Measurements from ENCODE around the gene KCNMA1. TPM values are rescaled to one million over a fixed set of nuclear protein-coding genes. Genes with fewer than 3 reads are reported as not detected.

KCNMA1 gene
- total and polyA plus RNA-seq, 4 experiments from 2014 or later = 0.26 TPM; not detected in 3

GRCh38 chr10:77101341-77101740 lies 536.3 kb downstream of the KCNMA1 start:
- H3K9me3 ChIP-seq (ENCODE audit: control insufficient read depth in 1 of 2, low read length in 2 of 2) = no peaks in the 10 kb centered on the region
- no peak overlapping the region for H3K27ac ChIP-seq (ENCODE audit: low read depth, low read length)
- no peak overlapping the region for H3K4me3 ChIP-seq (ENCODE audit: low read length in 2 of 2)
- no peak overlapping the region for H3K27ac Mint-ChIP-seq
- ChIA-PET CTCF (ENCODE audit: partially characterized antibody) (interaction anchor here (2.6 kb wide), 1 partner anchor 9 kb away, joined by 9 read pairs; no protein-coding TSS in a partner anchor), POLR2A (ENCODE audit: partially characterized antibody) (no interaction called here)
- H3K27me3 Mint-ChIP-seq = peaks cover 1% of the 10 kb centered on the region in 2 donors
- H3K4me3 Mint-ChIP-seq = no peak overlapping the region
- no peaks in the 10 kb centered on the region for H3K27me3 ChIP-seq (ENCODE audit: insufficient read depth, low read length)
- no peak for DNase-seq
- H3K9me3 Mint-ChIP-seq = peaks cover 0 to 3% (median 0%) of the 10 kb centered on the region in 8 donors
- intact Hi-C loops (cut with micrococcal nuclease) = no loop called here
- H3K36me3 Mint-ChIP-seq = no peaks in the 10 kb centered on the region
- no peaks in the 10 kb centered on the region for H3K4me1 ChIP-seq (ENCODE audit: insufficient read depth, low read length)
- H3K36me3 ChIP-seq (ENCODE audit: insufficient read depth, low read length) = no peaks in the 10 kb centered on the region
- no peaks in the 10 kb centered on the region for H3K4me1 Mint-ChIP-seq

- ChIA-PET CTCF (ENCODE audit: partially characterized antibody) (interaction anchor here (2.6 kb wide), 1 partner anchor 11 kb away, joined by 9 read pairs; no protein-coding TSS in a partner anchor), POLR2A (ENCODE audit: partially characterized antibody) (no interaction called here)
- Mint-ChIP-seq H3K9me3 (peaks cover 0 to 2% (median 0%) of the 10 kb centered on the region in 8 donors), H3K36me3 (no peaks in the 10 kb centered on the region), H3K27ac (no peak overlapping the region), H3K27me3 (peaks cover 1% of the 10 kb centered on the region in 2 donors), H3K4me1 (no peaks in the 10 kb centered on the region), H3K4me3 (no peak overlapping the region)
- H3K9me3 ChIP-seq (ENCODE audit: control insufficient read depth in 1 of 2, low read length in 2 of 2) = no peaks in the 10 kb centered on the region
- H3K27ac ChIP-seq (ENCODE audit: low read depth, low read length) = no peak overlapping the region
- intact Hi-C loops (cut with micrococcal nuclease) = no loop called here
- H3K36me3 ChIP-seq (ENCODE audit: insufficient read depth, low read length) = no peaks in the 10 kb centered on the region
- DNase-seq = no peak
- no peaks in the 10 kb centered on the region for H3K27me3 ChIP-seq (ENCODE audit: insufficient read depth, low read length)
- no peaks in the 10 kb centered on the region for H3K4me1 ChIP-seq (ENCODE audit: insufficient read depth, low read length)
- no peak overlapping the region for H3K4me3 ChIP-seq (ENCODE audit: low read length in 2 of 2)
Observed at GRCh38 chr10:77099136-77099535, 538.5 kb downstream of the KCNMA1 start.

GRCh38 chr10:77097625-77098024 lies 540.0 kb downstream of the KCNMA1 start:
- H3K4me3 Mint-ChIP-seq = no peak overlapping the region
- peaks cover 0 to 1% of the 10 kb centered on the region in 2 donors for H3K27me3 Mint-ChIP-seq
- Histone ChIP-seq H3K27me3 (ENCODE audit: insufficient read depth, low read length) (no peaks in the 10 kb centered on the region), H3K4me1 (ENCODE audit: insufficient read depth, low read length) (no peaks in the 10 kb centered on the region), H3K36me3 (ENCODE audit: insufficient read depth, low read length) (no peaks in the 10 kb centered on the region), H3K9me3 (ENCODE audit: control insufficient read depth in 1 of 2, low read length in 2 of 2) (no peaks in the 10 kb centered on the region), H3K4me3 (ENCODE audit: low read length in 2 of 2) (no peak overlapping the region), H3K27ac (ENCODE audit: low read depth, low read length) (no peak overlapping the region)
- ChIA-PET CTCF (ENCODE audit: partially characterized antibody) (no interaction called here), POLR2A (ENCODE audit: partially characterized antibody) (no interaction called here)
- no peak for DNase-seq
- H3K4me1 Mint-ChIP-seq = no peaks in the 10 kb centered on the region
- intact Hi-C loops (cut with micrococcal nuclease) = no loop called here
- H3K36me3 Mint-ChIP-seq = no peaks in the 10 kb centered on the region
- no peak overlapping the region for H3K27ac Mint-ChIP-seq
- H3K9me3 Mint-ChIP-seq = no peaks in the 10 kb centered on the region

- Histone ChIP-seq H3K27me3 (ENCODE audit: insufficient read depth, low read length) (no peaks in the 10 kb centered on the region), H3K36me3 (ENCODE audit: insufficient read depth, low read length) (no peaks in the 10 kb centered on the region), H3K4me3 (ENCODE audit: low read length in 2 of 2) (no peak overlapping the region), H3K4me1 (ENCODE audit: insufficient read depth, low read length) (no peaks in the 10 kb centered on the region), H3K9me3 (ENCODE audit: control insufficient read depth in 1 of 2, low read length in 2 of 2) (no peaks in the 10 kb centered on the region), H3K27ac (ENCODE audit: low read depth, low read length) (no peak overlapping the region)
- POLR2A ChIA-PET (ENCODE audit: partially characterized antibody) = no interaction called here
- intact Hi-C loops (cut with micrococcal nuclease) = no loop called here
- H3K9me3 Mint-ChIP-seq = no peaks in the 10 kb centered on the region
- peaks cover 0 to 1% of the 10 kb centered on the region in 2 donors for H3K27me3 Mint-ChIP-seq
- no peaks in the 10 kb centered on the region for H3K4me1 Mint-ChIP-seq
- CTCF ChIA-PET (ENCODE audit: partially characterized antibody) = no interaction called here
- no peak overlapping the region for H3K4me3 Mint-ChIP-seq
- no peak for DNase-seq
- no peaks in the 10 kb centered on the region for H3K36me3 Mint-ChIP-seq
- no peak overlapping the region for H3K27ac Mint-ChIP-seq
Observed at GRCh38 chr10:77093126-77093525, 544.5 kb downstream of the KCNMA1 start.

- no peaks in the 10 kb centered on the region for H3K36me3 ChIP-seq (ENCODE audit: insufficient read depth, low read length)
- Mint-ChIP-seq H3K27ac (no peak overlapping the region), H3K36me3 (no peaks in the 10 kb centered on the region), H3K9me3 (no peaks in the 10 kb centered on the region), H3K27me3 (no peaks in the 10 kb centered on the region), H3K4me3 (no peak overlapping the region), H3K4me1 (no peaks in the 10 kb centered on the region)
- ChIA-PET POLR2A (ENCODE audit: partially characterized antibody) (no interaction called here), CTCF (ENCODE audit: partially characterized antibody) (no interaction called here)
- no peak for DNase-seq
- H3K4me1 ChIP-seq (ENCODE audit: insufficient read depth, low read length) = no peaks in the 10 kb centered on the region
- H3K27me3 ChIP-seq (ENCODE audit: insufficient read depth, low read length) = no peaks in the 10 kb centered on the region
- no peak overlapping the region for H3K4me3 ChIP-seq (ENCODE audit: low read length in 2 of 2)
- intact Hi-C loops (cut with micrococcal nuclease) = no loop called here
- no peaks in the 10 kb centered on the region for H3K9me3 ChIP-seq (ENCODE audit: control insufficient read depth in 1 of 2, low read length in 2 of 2)
- no peak overlapping the region for H3K27ac ChIP-seq (ENCODE audit: low read depth, low read length)
Observed at GRCh38 chr10:77091597-77092165, 545.9 kb downstream of the KCNMA1 start.

- no peak for DNase-seq
- intact Hi-C loops (cut with micrococcal nuclease) = no loop called here
- Histone ChIP-seq H3K9me3 (ENCODE audit: control insufficient read depth in 1 of 2, low read length in 2 of 2) (no peaks in the 10 kb centered on the region), H3K4me3 (ENCODE audit: low read length in 2 of 2) (no peak overlapping the region), H3K27ac (ENCODE audit: low read depth, low read length) (no peak overlapping the region), H3K4me1 (ENCODE audit: insufficient read depth, low read length) (no peaks in the 10 kb centered on the region), H3K27me3 (ENCODE audit: insufficient read depth, low read length) (no peaks in the 10 kb centered on the region), H3K36me3 (ENCODE audit: insufficient read depth, low read length) (no peaks in the 10 kb centered on the region)
- ChIA-PET CTCF (ENCODE audit: partially characterized antibody) (no interaction called here), POLR2A (ENCODE audit: partially characterized antibody) (no interaction called here)
- H3K36me3 Mint-ChIP-seq = no peaks in the 10 kb centered on the region
- H3K4me3 Mint-ChIP-seq = no peak overlapping the region
- no peaks in the 10 kb centered on the region for H3K27me3 Mint-ChIP-seq
- no peaks in the 10 kb centered on the region for H3K4me1 Mint-ChIP-seq
- no peaks in the 10 kb centered on the region for H3K9me3 Mint-ChIP-seq
- no peak overlapping the region for H3K27ac Mint-ChIP-seq
Observed at GRCh38 chr10:77090381-77091356, 546.9 kb downstream of the KCNMA1 start.

GRCh38 chr10:77087366-77087765 lies 550.2 kb downstream of the KCNMA1 start:
- Mint-ChIP-seq H3K27ac (no peak overlapping the region), H3K4me1 (no peaks in the 10 kb centered on the region), H3K9me3 (peaks cover 0 to under 1% (median 0%) of the 10 kb centered on the region in 8 donors), H3K36me3 (no peaks in the 10 kb centered on the region), H3K4me3 (no peak overlapping the region), H3K27me3 (no peaks in the 10 kb centered on the region)
- no peaks in the 10 kb centered on the region for H3K4me1 ChIP-seq (ENCODE audit: insufficient read depth, low read length)
- ChIA-PET POLR2A (ENCODE audit: partially characterized antibody) (no interaction called here), CTCF (ENCODE audit: partially characterized antibody) (no interaction called here)
- H3K4me3 ChIP-seq (ENCODE audit: low read length in 2 of 2) = no peak overlapping the region
- DNase-seq = no peak
- H3K27me3 ChIP-seq (ENCODE audit: insufficient read depth, low read length) = no peaks in the 10 kb centered on the region
- H3K9me3 ChIP-seq (ENCODE audit: control insufficient read depth in 1 of 2, low read length in 2 of 2) = no peaks in the 10 kb centered on the region
- H3K36me3 ChIP-seq (ENCODE audit: insufficient read depth, low read length) = no peaks in the 10 kb centered on the region
- no peak overlapping the region for H3K27ac ChIP-seq (ENCODE audit: low read depth, low read length)
- intact Hi-C loops (cut with micrococcal nuclease) = no loop called here

Data from CD4-positive, alpha-beta memory T cell (primary cell).